GM23338 (cell line): Measurements from ENCODE around the gene ZDHHC5. TPM values are rescaled to one million over a fixed set of nuclear protein-coding genes. Genes with fewer than 3 reads are reported as not detected.

Source experiments
- ATAC-seq: fragments of 200-7000 bp; cut with Tn5 transposase; 3 replicates; pipeline ENCODE4 v1.9.1; 2020
- DNase-seq: peaks from one replicate; pipeline ENCODE4 v3.0.0-alpha.2; 2015; ENCODE audit warnings: low spot score
- H2AFZ ChIP-seq: fragments of 200-600 bp; sonication (generic); 2 replicates; pipeline ENCODE4 v1.8.0; 2016; ENCODE audit warnings: antibody characterized with exemption, mild to moderate bottlenecking, moderate library complexity
- H3F3A ChIP-seq: fragments of 200-600 bp; sonication (generic); replicated peaks from 2 replicates; pipeline ENCODE4 v1.8.0; 2017; ENCODE audit warnings: antibody characterized with exemption, mixed run types, low read depth
- H3K27ac ChIP-seq: fragments of 200-600 bp; sonication (generic); 2 replicates; pipeline ENCODE4 v1.6.1; 2016; ENCODE audit warnings: low read depth
- H3K27me3 ChIP-seq: fragments of 200-600 bp; sonication (generic); 2 replicates; pipeline ENCODE4 v1.8.0; 2016; ENCODE audit warnings: mild to moderate bottlenecking, mixed run types, moderate library complexity; ENCODE audit not compliant: insufficient read depth
- H3K36me3 ChIP-seq: fragments of 200-600 bp; sonication (generic); 2 replicates; pipeline ENCODE4 v1.8.0; 2016; ENCODE audit warnings: mild to moderate bottlenecking; ENCODE audit not compliant: insufficient read depth
- H3K4me1 ChIP-seq: fragments of 200-600 bp; sonication (generic); 2 replicates; pipeline ENCODE4 v1.8.0; 2016; ENCODE audit warnings: mild to moderate bottlenecking, moderate library complexity; ENCODE audit not compliant: insufficient read depth
- H3K4me2 ChIP-seq: fragments of 200-600 bp; sonication (generic); 2 replicates; pipeline ENCODE4 v1.7.1; 2017; ENCODE audit warnings: mixed run types
- H3K4me3 ChIP-seq: fragments of 200-600 bp; sonication (generic); 2 replicates; pipeline ENCODE4 v1.6.1; 2016; ENCODE audit warnings: mixed run types
- H3K79me2 ChIP-seq: fragments of 200-600 bp; sonication (generic); replicated peaks from 2 replicates; pipeline ENCODE4 v1.8.0; 2017; ENCODE audit warnings: mild to moderate bottlenecking; ENCODE audit not compliant: insufficient read depth
- H3K9me2 ChIP-seq: fragments of 200-600 bp; sonication (generic); 2 replicates; pipeline ENCODE4 v1.8.0; 2017; ENCODE audit not compliant: insufficient read depth
- H4K20me1 ChIP-seq: fragments of 200-600 bp; sonication (generic); replicated peaks from 2 replicates; pipeline ENCODE4 v1.8.0; 2017; ENCODE audit warnings: mild to moderate bottlenecking; ENCODE audit not compliant: insufficient read depth
- H3K27ac Mint-ChIP-seq: 2 replicates; pipeline ENCODE4 v1.8.0; 2020; ENCODE audit warnings: inconsistent platforms, mild to moderate bottlenecking, moderate library complexity, mixed read lengths
- H3K27me3 Mint-ChIP-seq: 3 replicates; pipeline ENCODE4 v1.8.0; 2022; ENCODE audit warnings: low read depth, mild to moderate bottlenecking, moderate library complexity, mixed read lengths, inconsistent platforms; ENCODE audit not compliant: insufficient read depth, poor library complexity
- H3K36me3 Mint-ChIP-seq: 3 replicates; pipeline ENCODE4 v1.8.0; 2021; ENCODE audit warnings: low read depth, mild to moderate bottlenecking, inconsistent platforms, moderate library complexity, mixed read lengths
- H3K4me1 Mint-ChIP-seq: 3 replicates; pipeline ENCODE4 v1.8.0; 2020; ENCODE audit warnings: mild to moderate bottlenecking, inconsistent platforms, mixed read lengths
- H3K4me3 Mint-ChIP-seq: 3 replicates; pipeline ENCODE4 v1.8.0; 2021; ENCODE audit warnings: moderate library complexity, mild to moderate bottlenecking, inconsistent platforms, mixed read lengths
- H3K9me3 Mint-ChIP-seq: 3 replicates; pipeline ENCODE4 v1.8.0; 2020; ENCODE audit warnings: moderate library complexity, mild to moderate bottlenecking, inconsistent platforms, mixed read lengths
- CREB1 ChIP-seq: fragments of 250-450 bp; sonication (Bioruptor Pico); IDR thresholded peaks from 2 replicates; pipeline ENCODE4 v1.5.0; 2020; ENCODE audit warnings: low read depth, mild to moderate bottlenecking, moderate library complexity
- NANOG ChIP-seq: IDR thresholded peaks from 2 replicates; pipeline ENCODE4 v1.6.1; 2016; ENCODE audit warnings: antibody characterized with exemption, borderline replicate concordance
- polyA plus RNA-seq: library from polyadenylated mRNA; unstranded; fragments of >200 nt; fragmentation: Nextera tagmentation; extraction: Ambion mirVana; gene quantifications from 2 replicates; pipeline ENCODE4 v1.2.1, GENCODE V29; 2016
- total RNA-seq: library from RNA; depleted of rRNA; stranded (reverse); fragments of >200 nt; shearing (Covaris generic); gene quantifications from 2 replicates; pipeline ENCODE4 v1.2.3, GENCODE V29; 2014
- TF ChIP-seq, protein P1 (sequence below): fragments of 250-450 bp; sonication (Bioruptor Pico); IDR thresholded peaks from 2 replicates; pipeline ENCODE4 v1.5.0; 2020; ENCODE audit warnings: mild to moderate bottlenecking, moderate library complexity
- TF ChIP-seq, protein P2 (sequence below), 2 experiments: fragments of 200-600 bp in 1 of 2; sonication (generic) in 1 of 2; conservative IDR thresholded peaks; 2 replicates each; pipeline versions ENCODE4 v1.5.1 to v1.6.1; 2016 to 2017; ENCODE audit warnings: antibody characterized with exemption in 2 of 2, low read depth in 2 of 2, mild to moderate bottlenecking in 2 of 2, moderate library complexity in 1 of 2

The ZDHHC5 gene
- total and polyA plus RNA-seq, 2 experiments from 2014 or later, result 16.9 to 42.3 TPM

DNA sequence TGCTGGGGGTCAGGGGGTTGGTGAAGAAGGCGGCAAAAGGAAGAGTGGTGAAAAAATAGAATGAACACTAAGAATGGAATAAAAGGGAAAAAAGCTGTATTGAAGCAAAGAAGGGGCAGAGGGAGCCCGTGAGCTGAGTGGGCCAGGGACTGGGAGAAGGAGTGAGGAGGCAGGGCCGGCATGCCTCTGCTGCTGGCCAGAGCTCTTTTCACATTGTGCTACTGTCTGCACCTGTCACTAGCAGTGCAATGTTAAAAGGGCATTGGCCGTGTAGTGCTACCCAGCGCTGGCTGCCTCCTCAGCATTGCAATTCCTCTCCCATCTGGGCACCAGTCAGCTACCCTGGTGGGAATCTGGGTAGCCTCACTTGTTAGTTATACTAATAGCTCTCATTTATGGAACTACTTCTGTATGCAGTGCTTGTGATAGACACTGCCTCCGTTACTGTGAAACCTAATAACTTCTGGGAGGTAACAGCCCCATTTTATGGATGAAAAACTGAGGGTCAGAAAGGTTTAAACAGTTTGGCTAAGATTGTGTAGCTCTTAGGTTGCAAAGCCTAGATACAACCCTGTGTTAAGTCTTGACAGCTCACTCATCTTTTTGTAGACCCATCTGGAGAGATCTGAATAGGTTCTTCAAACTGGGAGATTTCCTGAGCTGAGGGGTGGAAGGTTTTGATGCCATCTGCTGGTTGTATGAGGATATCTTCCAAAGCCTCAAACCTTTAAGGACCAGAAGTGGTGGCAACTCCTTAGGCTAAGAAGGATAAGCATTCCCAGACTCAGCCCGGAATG lies 26.7 kb upstream of the ZDHHC5 start:
- Histone ChIP-seq H3K79me2 (peaks cover 51% of the 10 kb centered on the region), H3K27ac (no peak overlapping the region; the same call in 1 of the 2 replicates), H3K9me2 (peaks cover 3% of the 10 kb centered on the region; the same call in 1 of the 2 replicates), H2AFZ (no peak overlapping the region), H3K4me2 (peak overlapping the region; percentile 79), H3K4me1 (peaks cover 67% of the 10 kb centered on the region), H3K4me3 (peak overlapping the region; percentile 99), H3K27me3 (no peaks in the 10 kb centered on the region), H3F3A (peaks cover 78% of the 10 kb centered on the region), H4K20me1 (peaks cover 47% of the 10 kb centered on the region), H3K36me3 (peaks cover 18% of the 10 kb centered on the region; the same call in 1 of the 2 replicates)
- DNase-seq (peak; percentile 71), ATAC-seq (no peak)
- peak overlapping the region; percentile 99 for H3K4me3 Mint-ChIP-seq
- peaks cover 77% of the 10 kb centered on the region for H3K4me1 Mint-ChIP-seq
- H3K9me3 Mint-ChIP-seq, result peaks cover 3% of the 10 kb centered on the region; the same call in 1 of the 3 replicates
- TF ChIP-seq, protein P1, sequence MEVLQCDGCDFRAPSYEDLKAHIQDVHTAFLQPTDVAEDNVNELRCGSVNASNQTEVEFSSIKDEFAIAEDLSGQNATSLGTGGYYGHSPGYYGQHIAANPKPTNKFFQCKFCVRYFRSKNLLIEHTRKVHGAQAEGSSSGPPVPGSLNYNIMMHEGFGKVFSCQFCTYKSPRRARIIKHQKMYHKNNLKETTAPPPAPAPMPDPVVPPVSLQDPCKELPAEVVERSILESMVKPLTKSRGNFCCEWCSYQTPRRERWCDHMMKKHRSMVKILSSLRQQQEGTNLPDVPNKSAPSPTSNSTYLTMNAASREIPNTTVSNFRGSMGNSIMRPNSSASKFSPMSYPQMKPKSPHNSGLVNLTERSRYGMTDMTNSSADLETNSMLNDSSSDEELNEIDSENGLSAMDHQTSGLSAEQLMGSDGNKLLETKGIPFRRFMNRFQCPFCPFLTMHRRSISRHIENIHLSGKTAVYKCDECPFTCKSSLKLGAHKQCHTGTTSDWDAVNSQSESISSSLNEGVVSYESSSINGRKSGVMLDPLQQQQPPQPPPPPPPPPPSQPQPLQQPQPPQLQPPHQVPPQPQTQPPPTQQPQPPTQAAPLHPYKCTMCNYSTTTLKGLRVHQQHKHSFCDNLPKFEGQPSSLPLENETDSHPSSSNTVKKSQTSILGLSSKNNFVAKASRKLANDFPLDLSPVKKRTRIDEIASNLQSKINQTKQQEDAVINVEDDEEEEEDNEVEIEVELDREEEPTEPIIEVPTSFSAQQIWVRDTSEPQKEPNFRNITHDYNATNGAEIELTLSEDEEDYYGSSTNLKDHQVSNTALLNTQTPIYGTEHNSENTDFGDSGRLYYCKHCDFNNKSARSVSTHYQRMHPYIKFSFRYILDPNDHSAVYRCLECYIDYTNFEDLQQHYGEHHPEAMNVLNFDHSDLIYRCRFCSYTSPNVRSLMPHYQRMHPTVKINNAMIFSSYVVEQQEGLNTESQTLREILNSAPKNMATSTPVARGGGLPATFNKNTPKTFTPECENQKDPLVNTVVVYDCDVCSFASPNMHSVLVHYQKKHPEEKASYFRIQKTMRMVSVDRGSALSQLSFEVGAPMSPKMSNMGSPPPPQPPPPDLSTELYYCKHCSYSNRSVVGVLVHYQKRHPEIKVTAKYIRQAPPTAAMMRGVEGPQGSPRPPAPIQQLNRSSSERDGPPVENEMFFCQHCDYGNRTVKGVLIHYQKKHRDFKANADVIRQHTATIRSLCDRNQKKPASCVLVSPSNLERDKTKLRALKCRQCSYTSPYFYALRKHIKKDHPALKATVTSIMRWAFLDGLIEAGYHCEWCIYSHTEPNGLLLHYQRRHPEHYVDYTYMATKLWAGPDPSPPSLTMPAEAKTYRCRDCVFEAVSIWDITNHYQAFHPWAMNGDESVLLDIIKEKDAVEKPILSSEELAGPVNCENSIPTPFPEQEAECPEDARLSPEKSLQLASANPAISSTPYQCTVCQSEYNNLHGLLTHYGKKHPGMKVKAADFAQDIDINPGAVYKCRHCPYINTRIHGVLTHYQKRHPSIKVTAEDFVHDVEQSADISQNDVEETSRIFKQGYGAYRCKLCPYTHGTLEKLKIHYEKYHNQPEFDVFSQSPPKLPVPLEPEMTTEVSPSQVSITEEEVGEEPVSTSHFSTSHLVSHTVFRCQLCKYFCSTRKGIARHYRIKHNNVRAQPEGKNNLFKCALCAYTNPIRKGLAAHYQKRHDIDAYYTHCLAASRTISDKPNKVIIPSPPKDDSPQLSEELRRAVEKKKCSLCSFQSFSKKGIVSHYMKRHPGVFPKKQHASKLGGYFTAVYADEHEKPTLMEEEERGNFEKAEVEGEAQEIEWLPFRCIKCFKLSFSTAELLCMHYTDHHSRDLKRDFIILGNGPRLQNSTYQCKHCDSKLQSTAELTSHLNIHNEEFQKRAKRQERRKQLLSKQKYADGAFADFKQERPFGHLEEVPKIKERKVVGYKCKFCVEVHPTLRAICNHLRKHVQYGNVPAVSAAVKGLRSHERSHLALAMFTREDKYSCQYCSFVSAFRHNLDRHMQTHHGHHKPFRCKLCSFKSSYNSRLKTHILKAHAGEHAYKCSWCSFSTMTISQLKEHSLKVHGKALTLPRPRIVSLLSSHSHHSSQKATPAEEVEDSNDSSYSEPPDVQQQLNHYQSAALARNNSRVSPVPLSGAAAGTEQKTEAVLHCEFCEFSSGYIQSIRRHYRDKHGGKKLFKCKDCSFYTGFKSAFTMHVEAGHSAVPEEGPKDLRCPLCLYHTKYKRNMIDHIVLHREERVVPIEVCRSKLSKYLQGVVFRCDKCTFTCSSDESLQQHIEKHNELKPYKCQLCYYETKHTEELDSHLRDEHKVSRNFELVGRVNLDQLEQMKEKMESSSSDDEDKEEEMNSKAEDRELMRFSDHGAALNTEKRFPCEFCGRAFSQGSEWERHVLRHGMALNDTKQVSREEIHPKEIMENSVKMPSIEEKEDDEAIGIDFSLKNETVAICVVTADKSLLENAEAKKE (CRISPR knock-in tag), result no peak
- TF ChIP-seq NANOG (no peak), CREB1 (CRISPR knock-in tag) (no peak)
- TF ChIP-seq, protein P2, sequence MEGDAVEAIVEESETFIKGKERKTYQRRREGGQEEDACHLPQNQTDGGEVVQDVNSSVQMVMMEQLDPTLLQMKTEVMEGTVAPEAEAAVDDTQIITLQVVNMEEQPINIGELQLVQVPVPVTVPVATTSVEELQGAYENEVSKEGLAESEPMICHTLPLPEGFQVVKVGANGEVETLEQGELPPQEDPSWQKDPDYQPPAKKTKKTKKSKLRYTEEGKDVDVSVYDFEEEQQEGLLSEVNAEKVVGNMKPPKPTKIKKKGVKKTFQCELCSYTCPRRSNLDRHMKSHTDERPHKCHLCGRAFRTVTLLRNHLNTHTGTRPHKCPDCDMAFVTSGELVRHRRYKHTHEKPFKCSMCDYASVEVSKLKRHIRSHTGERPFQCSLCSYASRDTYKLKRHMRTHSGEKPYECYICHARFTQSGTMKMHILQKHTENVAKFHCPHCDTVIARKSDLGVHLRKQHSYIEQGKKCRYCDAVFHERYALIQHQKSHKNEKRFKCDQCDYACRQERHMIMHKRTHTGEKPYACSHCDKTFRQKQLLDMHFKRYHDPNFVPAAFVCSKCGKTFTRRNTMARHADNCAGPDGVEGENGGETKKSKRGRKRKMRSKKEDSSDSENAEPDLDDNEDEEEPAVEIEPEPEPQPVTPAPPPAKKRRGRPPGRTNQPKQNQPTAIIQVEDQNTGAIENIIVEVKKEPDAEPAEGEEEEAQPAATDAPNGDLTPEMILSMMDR (conservative IDR thresholded peaks at IDR 0.05; ENCODE audit: low read depth in 2 of 2), result peak; percentile 63 to 66
- peaks cover 41% of the 10 kb centered on the region for H3K27me3 Mint-ChIP-seq
- peak overlapping the region; percentile 97 for H3K27ac Mint-ChIP-seq
- H3K36me3 Mint-ChIP-seq, result peaks cover 56% of the 10 kb centered on the region
